GM12865 (cell line): Measurements from ENCODE around the gene LCN12.

Experiments
- DNase-seq: peaks from one replicate; pipeline ENCODE4 v3.0.0; 2010; ENCODE audit warnings: low read depth
- H3K4me3 ChIP-seq: 2 replicates; pipeline ENCODE4 v1.5.1; 2011; ENCODE audit warnings: mild to moderate bottlenecking, low read depth, low read length, control low read depth
- TF ChIP-seq, protein P1 (sequence below): IDR thresholded peaks from 2 replicates; pipeline ENCODE4 v1.5.1; 2011; ENCODE audit warnings: low read length, control low read depth, low read depth, inconsistent platforms; ENCODE audit not compliant: insufficient read depth; ENCODE audit errors: missing control alignments

Gene LCN12

DNA sequence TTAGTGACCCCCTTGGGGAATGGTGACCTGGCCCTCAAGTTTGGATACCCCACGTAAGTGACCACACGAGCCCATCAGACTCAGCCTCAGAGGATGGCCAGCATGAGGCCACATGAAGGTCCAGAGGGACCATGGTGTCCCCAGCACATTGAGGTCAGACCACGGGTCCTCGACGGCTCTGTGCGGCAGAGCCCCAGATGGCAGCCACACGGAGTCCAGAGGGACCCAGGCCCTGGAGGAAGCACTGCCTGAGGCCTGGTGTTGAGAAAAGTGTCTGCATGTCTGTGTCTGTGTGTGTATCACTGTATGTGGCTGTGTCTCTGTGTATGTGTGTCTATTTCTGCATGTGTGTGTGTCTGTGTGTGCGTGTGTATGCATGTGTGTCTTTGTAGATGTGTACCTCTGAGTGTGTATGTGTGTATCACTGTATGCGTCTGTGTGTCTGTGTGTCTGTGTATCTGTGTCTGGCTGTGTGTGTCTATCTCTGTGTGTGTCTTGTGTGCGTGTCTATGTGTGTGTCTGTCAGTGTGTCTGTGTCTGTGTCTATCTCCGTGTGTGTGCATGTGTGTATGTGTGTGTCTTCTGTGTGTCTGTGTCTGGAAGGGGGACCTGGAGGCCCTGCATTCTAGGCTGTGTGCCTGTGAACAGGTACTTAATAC lies 31.7 kb downstream of the LCN12 start:
- no peak overlapping the region for H3K4me3 ChIP-seq
- DNase-seq = no peak
- TF ChIP-seq, protein P1, sequence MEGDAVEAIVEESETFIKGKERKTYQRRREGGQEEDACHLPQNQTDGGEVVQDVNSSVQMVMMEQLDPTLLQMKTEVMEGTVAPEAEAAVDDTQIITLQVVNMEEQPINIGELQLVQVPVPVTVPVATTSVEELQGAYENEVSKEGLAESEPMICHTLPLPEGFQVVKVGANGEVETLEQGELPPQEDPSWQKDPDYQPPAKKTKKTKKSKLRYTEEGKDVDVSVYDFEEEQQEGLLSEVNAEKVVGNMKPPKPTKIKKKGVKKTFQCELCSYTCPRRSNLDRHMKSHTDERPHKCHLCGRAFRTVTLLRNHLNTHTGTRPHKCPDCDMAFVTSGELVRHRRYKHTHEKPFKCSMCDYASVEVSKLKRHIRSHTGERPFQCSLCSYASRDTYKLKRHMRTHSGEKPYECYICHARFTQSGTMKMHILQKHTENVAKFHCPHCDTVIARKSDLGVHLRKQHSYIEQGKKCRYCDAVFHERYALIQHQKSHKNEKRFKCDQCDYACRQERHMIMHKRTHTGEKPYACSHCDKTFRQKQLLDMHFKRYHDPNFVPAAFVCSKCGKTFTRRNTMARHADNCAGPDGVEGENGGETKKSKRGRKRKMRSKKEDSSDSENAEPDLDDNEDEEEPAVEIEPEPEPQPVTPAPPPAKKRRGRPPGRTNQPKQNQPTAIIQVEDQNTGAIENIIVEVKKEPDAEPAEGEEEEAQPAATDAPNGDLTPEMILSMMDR = no peak

DNA sequence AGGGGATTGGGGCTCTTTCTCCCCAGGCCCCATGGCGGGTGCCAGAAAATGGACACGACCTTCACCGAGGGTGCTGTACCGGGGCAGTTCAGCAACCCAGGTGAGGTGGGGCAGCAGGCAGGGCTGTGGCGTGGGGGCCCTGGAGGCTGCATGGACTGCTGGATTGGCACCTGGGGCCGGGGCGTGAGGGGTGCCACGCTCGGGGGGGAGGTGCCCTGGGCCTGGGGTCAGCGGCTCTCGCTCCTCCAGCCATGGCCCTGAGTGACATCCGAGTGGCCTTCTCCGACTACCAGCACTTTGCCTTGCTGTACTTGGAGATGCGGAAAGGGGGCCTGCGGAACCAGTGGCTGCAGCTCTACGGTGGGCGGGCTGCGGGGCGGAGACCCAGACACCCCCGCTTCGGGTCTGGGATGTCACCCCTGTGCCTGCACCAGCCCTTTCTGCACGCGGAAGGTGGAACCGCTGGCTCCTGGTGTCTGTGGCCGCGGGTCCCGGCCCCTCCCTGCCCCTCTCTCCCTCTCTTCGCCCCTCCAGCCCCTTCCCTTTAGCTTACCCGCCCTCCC lies 32.5 kb downstream of the LCN12 start:
- TF ChIP-seq, protein P1 = no peak
- no peak for DNase-seq

DNA sequence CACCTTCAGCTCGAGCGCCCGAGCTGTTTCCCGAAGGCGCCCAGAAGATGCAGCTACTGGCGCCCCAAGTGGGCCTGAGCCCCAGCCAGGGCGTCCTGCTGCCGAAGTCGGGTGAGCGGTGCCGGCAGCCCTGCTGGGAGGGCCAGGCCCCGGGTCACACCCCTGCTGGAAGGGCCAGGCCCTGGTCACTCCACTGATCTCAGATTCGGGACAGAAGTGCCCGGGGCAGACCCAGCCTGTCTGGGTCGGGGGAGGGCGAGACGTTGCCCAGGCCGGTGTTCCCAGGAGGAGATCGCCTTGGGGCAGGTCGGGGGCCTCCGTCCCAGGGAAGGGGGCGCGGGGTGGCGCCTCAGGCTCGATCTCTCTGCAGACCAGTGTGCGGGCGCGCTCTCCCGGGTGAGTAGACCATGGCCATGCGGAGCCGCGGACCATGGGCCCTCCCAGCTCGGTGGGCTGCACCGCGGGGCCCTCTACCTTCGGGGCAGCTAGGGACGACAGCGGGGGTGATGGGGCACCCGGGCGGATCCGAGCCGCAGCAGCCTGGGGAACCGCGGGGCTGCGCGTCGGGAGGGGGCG lies 33.0 kb downstream of the LCN12 start:
- H3K4me3 ChIP-seq = no peak overlapping the region
- no peak for DNase-seq
- TF ChIP-seq, protein P1 = no peak

More for the DNA sequence above, 32.5 kb downstream of the LCN12 start:
- no peak overlapping the region for H3K4me3 ChIP-seq

DNA sequence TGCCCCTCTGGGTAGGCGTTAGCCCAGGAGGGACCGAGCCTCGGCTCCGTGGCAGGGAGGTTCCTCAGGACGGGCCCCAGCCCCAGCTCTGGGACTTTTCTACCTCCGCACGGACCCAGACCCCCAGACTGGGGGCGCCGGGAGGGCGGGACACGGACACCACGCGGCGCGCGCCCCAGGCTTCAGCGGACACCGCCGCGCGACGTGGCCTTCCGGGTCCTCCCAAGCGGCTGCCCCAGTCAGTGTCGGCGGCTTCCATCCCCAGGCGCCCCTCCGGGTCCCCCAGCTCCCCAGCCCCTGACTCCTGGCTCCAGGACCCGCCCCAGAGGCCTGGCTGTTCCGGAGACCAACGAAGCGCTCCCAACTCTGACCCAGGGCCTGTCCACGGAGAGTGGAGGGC lies 33.8 kb downstream of the LCN12 start:
- no peak overlapping the region for H3K4me3 ChIP-seq
- TF ChIP-seq, protein P1 = no peak
- DNase-seq = no peak

DNA sequence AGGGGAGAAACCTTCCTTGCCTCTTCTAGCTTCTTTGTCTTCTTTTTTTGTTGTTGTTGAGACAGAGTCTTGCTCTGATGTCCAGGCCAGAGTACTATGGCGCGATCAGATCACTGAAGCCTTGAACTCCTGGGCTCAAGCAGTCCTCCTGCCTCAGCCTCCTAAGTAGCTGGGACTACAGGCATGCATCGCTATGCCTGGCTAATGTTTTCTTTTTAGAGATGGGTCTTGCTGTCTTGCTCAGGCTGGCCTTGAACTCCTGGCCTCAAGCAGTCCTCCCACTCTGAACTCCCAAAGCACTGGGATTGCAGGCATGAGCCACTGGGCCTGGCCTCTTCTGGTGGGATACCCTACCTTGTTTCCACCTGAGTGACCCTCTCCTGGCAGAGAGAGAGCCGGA lies 36.8 kb downstream of the LCN12 start:
- TF ChIP-seq, protein P1 = no peak
- no peak overlapping the region for H3K4me3 ChIP-seq
- DNase-seq = no peak

DNA sequence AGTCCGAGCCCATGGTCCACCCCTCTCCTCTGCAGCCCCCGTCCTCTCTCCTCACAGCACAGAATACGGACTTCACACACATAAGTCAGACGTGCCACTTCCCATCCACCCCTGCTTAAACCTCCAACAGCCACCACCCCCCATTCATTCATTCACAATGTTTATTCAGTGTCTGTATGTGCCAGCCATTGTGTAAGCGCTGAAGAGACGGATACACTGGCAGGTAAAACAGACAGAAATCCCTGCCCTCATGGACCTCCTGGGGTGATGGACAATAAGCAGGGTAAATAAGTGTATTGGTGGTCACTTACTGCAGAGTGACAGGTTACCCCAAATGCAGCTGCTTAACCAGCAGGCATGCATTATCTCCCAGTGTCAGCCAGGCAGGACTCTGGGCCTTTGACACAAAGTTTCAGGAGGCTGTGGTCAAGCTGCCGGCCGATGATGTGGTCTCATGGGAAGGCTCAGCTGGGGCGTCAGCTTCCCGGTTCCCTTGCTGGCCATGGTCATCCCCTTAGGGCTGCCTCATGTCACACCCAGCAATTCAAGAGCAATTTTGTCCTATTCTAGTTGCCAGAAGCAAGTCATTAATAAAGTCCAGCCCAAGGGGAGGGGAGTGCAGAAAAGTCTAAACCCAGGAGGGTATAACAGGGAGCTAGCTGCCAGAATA lies 38.3 kb downstream of the LCN12 start:
- no peak for DNase-seq
- H3K4me3 ChIP-seq = no peak overlapping the region
- TF ChIP-seq, protein P1 = no peak
